ENCODE results near the gene NRXN3. TPM values are rescaled to one million over a fixed set of nuclear protein-coding genes. Genes with fewer than 3 reads are reported as not detected.
A peak's percentile ranks its signal among the peaks of the same experiment; 100 is the strongest.

NRXN3 gene
- total and polyA plus RNA-seq, 2 experiments from 2014 or later = 0.08 to 0.11 TPM

DNA sequence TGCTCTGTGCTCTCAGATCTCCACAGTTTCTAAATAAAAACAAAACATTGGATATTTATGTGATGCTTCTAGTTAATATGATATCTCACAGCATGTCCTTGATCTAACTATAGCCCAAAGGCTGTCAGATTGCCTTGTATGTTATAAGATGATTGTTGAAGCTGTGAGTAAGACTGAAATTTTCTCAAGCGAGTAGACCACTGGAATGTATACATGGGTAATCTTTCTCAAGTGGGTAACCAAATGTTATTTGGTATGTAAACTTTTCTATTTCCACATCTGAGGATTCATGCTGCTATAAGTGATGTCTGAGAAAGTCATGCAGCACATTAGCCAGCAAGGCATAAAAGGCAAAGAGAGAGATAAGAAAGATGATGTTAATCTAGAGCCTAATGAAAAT, 886.7 kb downstream of the NRXN3 start:
- Histone ChIP-seq H3K27me3 (replicated peaks; ENCODE audit: insufficient read depth) (peaks cover 9% of the 10 kb centered on the region), H4K20me1 (ENCODE audit: insufficient read depth) (no peaks in the 10 kb centered on the region), H3K4me3 (no peak overlapping the region), H3K9me2 (ENCODE audit: insufficient read depth) (no peaks in the 10 kb centered on the region), H3K36me3 (ENCODE audit: low read depth) (no peaks in the 10 kb centered on the region), H3K9me3 (ENCODE audit: low read depth) (no peaks in the 10 kb centered on the region), H3K27ac (no peak overlapping the region), H3K4me1 (ENCODE audit: insufficient read depth) (no peaks in the 10 kb centered on the region), H2AFZ (no peak overlapping the region), H3K79me2 (ENCODE audit: insufficient read depth) (no peaks in the 10 kb centered on the region), H3K4me2 (ENCODE audit: unreplicated experiment) (no peak overlapping the region), H3K9ac (no peak overlapping the region), H3F3A (ENCODE audit: insufficient read depth) (no peaks in the 10 kb centered on the region)
- TF ChIP-seq EZH2phosphoT487 (IDR thresholded peaks at IDR 0.05; ENCODE audit: insufficient read depth, low read depth) (no peak), EZH2 (IDR thresholded peaks at IDR 0.05; ENCODE audit: insufficient read depth, poor library complexity, severe bottlenecking) (no peak)
- 3 to 9% methylated on average over 1 of the region's 1 CpG for WGBS, 2 experiments (ENCODE audit: low coverage in 1 of 2, low lambda C conversion rate in 2 of 2, missing lambda C conversion rate in 2 of 2)
- in situ Hi-C loops (cut with MboI) = no loop called here
- DNase-seq = peak; percentile 22

- Histone ChIP-seq H3F3A (ENCODE audit: insufficient read depth) (no peaks in the 10 kb centered on the region), H3K27me3 (replicated peaks; ENCODE audit: insufficient read depth) (peaks cover 9% of the 10 kb centered on the region; the same call in 1 of the 2 replicates), H3K79me2 (ENCODE audit: insufficient read depth) (no peaks in the 10 kb centered on the region), H3K4me3 (no peak overlapping the region), H4K20me1 (ENCODE audit: insufficient read depth) (no peaks in the 10 kb centered on the region), H3K4me1 (ENCODE audit: insufficient read depth) (no peaks in the 10 kb centered on the region), H2AFZ (no peak overlapping the region), H3K36me3 (ENCODE audit: low read depth) (no peaks in the 10 kb centered on the region), H3K27ac (no peak overlapping the region), H3K9ac (no peak overlapping the region), H3K4me2 (ENCODE audit: unreplicated experiment) (no peak overlapping the region), H3K9me3 (ENCODE audit: low read depth) (no peaks in the 10 kb centered on the region), H3K9me2 (ENCODE audit: insufficient read depth) (no peaks in the 10 kb centered on the region)
- in situ Hi-C loops (cut with MboI) = no loop called here
- WGBS, 2 experiments (ENCODE audit: low coverage in 1 of 2, low lambda C conversion rate in 2 of 2, missing lambda C conversion rate in 2 of 2) = 17 to 21% methylated on average over 2 of the region's 2 CpGs
- TF ChIP-seq EZH2 (IDR thresholded peaks at IDR 0.05; ENCODE audit: insufficient read depth, poor library complexity, severe bottlenecking) (no peak), EZH2phosphoT487 (IDR thresholded peaks at IDR 0.05; ENCODE audit: insufficient read depth, low read depth) (no peak)
- peak; percentile 30 for DNase-seq
Observed at GRCh38 chr14:79057333-79057732, 887.2 kb downstream of the NRXN3 start.

- Histone ChIP-seq H3K27ac (no peak overlapping the region), H3K36me3 (ENCODE audit: low read depth) (no peaks in the 10 kb centered on the region), H4K20me1 (ENCODE audit: insufficient read depth) (no peaks in the 10 kb centered on the region), H2AFZ (no peak overlapping the region), H3K27me3 (replicated peaks; ENCODE audit: insufficient read depth) (peaks cover 8% of the 10 kb centered on the region), H3F3A (ENCODE audit: insufficient read depth) (no peaks in the 10 kb centered on the region), H3K4me3 (no peak overlapping the region), H3K4me2 (ENCODE audit: unreplicated experiment) (no peak overlapping the region), H3K9ac (no peak overlapping the region), H3K79me2 (ENCODE audit: insufficient read depth) (no peaks in the 10 kb centered on the region), H3K9me3 (ENCODE audit: low read depth) (no peaks in the 10 kb centered on the region), H3K4me1 (ENCODE audit: insufficient read depth) (no peaks in the 10 kb centered on the region), H3K9me2 (ENCODE audit: insufficient read depth) (no peaks in the 10 kb centered on the region)
- WGBS, 2 experiments (ENCODE audit: low coverage in 1 of 2, low lambda C conversion rate in 2 of 2, missing lambda C conversion rate in 2 of 2) = 10 to 15% methylated on average over 3 of the region's 3 CpGs
- in situ Hi-C loops (cut with MboI) = no loop called here
- no peak for TF ChIP-seq EZH2 (IDR thresholded peaks at IDR 0.05; ENCODE audit: insufficient read depth, poor library complexity, severe bottlenecking)
- no peak for TF ChIP-seq EZH2phosphoT487 (IDR thresholded peaks at IDR 0.05; ENCODE audit: insufficient read depth, low read depth)
- no peak for DNase-seq
Observed at GRCh38 chr14:79062226-79062625, 892.1 kb downstream of the NRXN3 start.

DNA sequence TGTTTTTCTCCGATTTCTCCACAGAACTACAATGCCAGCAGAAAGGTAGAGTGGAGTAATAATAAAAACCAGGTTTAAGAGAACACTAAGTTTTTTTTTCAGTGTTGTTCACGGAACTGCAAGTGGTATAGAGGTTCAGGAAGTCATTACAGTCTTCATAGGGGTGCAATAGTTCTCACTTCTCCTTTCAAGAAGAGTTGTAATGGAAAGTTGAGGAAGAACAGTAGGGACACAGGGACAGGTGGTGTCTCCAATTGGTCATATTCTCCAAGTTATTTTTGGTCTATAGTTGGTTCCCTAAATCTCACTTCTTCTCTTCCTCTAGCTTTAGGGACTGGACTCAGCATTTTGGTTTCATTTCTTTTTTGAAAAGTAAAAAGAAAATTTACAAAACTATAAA, 894.0 kb downstream of the NRXN3 start:
- 17 to 20% methylated on average over 2 of the region's 2 CpGs for WGBS, 2 experiments (ENCODE audit: low coverage in 1 of 2, low lambda C conversion rate in 2 of 2, missing lambda C conversion rate in 2 of 2)
- DNase-seq = no peak
- H3K27me3 ChIP-seq (replicated peaks; ENCODE audit: insufficient read depth) = peaks cover 14% of the 10 kb centered on the region

DNA sequence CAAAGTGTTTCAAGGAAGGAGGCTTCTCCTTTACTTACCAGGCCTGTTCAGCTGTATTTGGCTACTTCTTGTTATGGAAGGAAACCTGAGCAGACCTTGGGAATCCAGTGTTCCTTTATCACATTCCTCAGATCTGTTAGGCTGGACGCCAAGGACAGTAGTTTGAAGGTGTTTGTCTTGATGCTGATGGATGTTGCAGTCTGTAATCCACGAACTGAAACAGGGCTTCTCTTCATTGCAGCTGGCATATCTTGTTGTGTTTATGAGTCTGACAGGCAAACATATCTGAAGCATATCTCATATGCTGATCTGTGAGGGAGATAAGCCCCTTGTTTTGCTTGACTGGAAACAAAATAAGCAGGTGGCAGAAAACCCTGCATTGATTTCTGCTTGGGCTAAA, 904.3 kb downstream of the NRXN3 start:
- Histone ChIP-seq H3K27me3 (replicated peaks; ENCODE audit: insufficient read depth) (no peaks in the 10 kb centered on the region), H3K4me1 (ENCODE audit: insufficient read depth) (no peaks in the 10 kb centered on the region), H3K27ac (no peak overlapping the region), H3K79me2 (ENCODE audit: insufficient read depth) (no peaks in the 10 kb centered on the region), H3K4me3 (no peak overlapping the region), H4K20me1 (ENCODE audit: insufficient read depth) (no peaks in the 10 kb centered on the region), H3K4me2 (ENCODE audit: unreplicated experiment) (no peak overlapping the region), H2AFZ (no peak overlapping the region), H3F3A (ENCODE audit: insufficient read depth) (no peaks in the 10 kb centered on the region), H3K9me2 (ENCODE audit: insufficient read depth) (no peaks in the 10 kb centered on the region), H3K9ac (no peak overlapping the region), H3K9me3 (ENCODE audit: low read depth) (no peaks in the 10 kb centered on the region), H3K36me3 (ENCODE audit: low read depth) (no peaks in the 10 kb centered on the region)
- TF ChIP-seq EZH2 (IDR thresholded peaks at IDR 0.05; ENCODE audit: insufficient read depth, poor library complexity, severe bottlenecking) (no peak), EZH2phosphoT487 (IDR thresholded peaks at IDR 0.05; ENCODE audit: insufficient read depth, low read depth) (no peak)
- 5 to 6% methylated on average over 2 of the region's 2 CpGs for WGBS, 2 experiments (ENCODE audit: low coverage in 1 of 2, low lambda C conversion rate in 2 of 2, missing lambda C conversion rate in 2 of 2)
- DNase-seq = no peak
- in situ Hi-C loops (cut with MboI) = no loop called here

More for the DNA sequence above, 894.0 kb downstream of the NRXN3 start:
- H3K36me3 ChIP-seq (ENCODE audit: low read depth) = no peaks in the 10 kb centered on the region
- H3K9ac ChIP-seq = no peak overlapping the region
- no peak overlapping the region for H3K4me2 ChIP-seq (ENCODE audit: unreplicated experiment)
- no peak overlapping the region for H3K27ac ChIP-seq
- no peak overlapping the region for H2AFZ ChIP-seq
- no peaks in the 10 kb centered on the region for H3F3A ChIP-seq (ENCODE audit: insufficient read depth)
- H3K9me2 ChIP-seq (ENCODE audit: insufficient read depth) = no peaks in the 10 kb centered on the region
- H3K4me3 ChIP-seq = no peak overlapping the region
- no peaks in the 10 kb centered on the region for H4K20me1 ChIP-seq (ENCODE audit: insufficient read depth)
- in situ Hi-C loops (cut with MboI) = no loop called here
- no peak for TF ChIP-seq EZH2 (IDR thresholded peaks at IDR 0.05; ENCODE audit: insufficient read depth, poor library complexity, severe bottlenecking)
- TF ChIP-seq EZH2phosphoT487 (IDR thresholded peaks at IDR 0.05; ENCODE audit: insufficient read depth, low read depth) = no peak
- H3K4me1 ChIP-seq (ENCODE audit: insufficient read depth) = no peaks in the 10 kb centered on the region
- H3K9me3 ChIP-seq (ENCODE audit: low read depth) = no peaks in the 10 kb centered on the region
- H3K79me2 ChIP-seq (ENCODE audit: insufficient read depth) = no peaks in the 10 kb centered on the region
